HCT116 (cell line): ENCODE results near the gene VAV2. TPM values are rescaled to one million over a fixed set of nuclear protein-coding genes. Genes with fewer than 3 reads are reported as not detected.

ENCODE experiments used
- ATAC-seq: fragments of 200-7000 bp; cut with Tn5 transposase; 2 replicates; pipeline ENCODE4 v1.9.1; 2020; ENCODE audit warnings: mild to moderate bottlenecking, moderate library complexity
- BruUV-seq: library from RNA; stranded (reverse); fragments of 400-500 nt; replicated peaks from 2 replicates; lab custom pipeline; 2021; lab: Mats Ljungman, UMichigan
- CTCF ChIA-PET: fragments of 300-600 bp; sonication (Branson Sonifier 250); formaldehyde crosslinking; loops from one replicate; lab custom pipeline; 2021; ENCODE audit warnings: antibody characterized with exemption; lab: Charles Lee
- POLR2A ChIA-PET: fragments of 300-600, 350-600 bp; sonication (Branson Sonifier 250); formaldehyde crosslinking; loops from one replicate; lab custom pipeline; 2021; ENCODE audit warnings: antibody characterized with exemption; lab: Charles Lee
- RAD21 ChIA-PET, 2 experiments: fragments of 300-600 bp; sonication (Branson Sonifier 250); formaldehyde crosslinking; loops; one replicate each; lab custom pipeline; 2023; ENCODE audit warnings: low total read pairs in 2 of 2; ENCODE audit not compliant: uncharacterized antibody in 2 of 2, unreplicated experiment in 2 of 2, low non-redundant PET in 1 of 2; lab: Charles Lee
- DNase-seq: peaks from one replicate; pipeline ENCODE4 v3.0.0-alpha.2; 2010; ENCODE audit warnings: low read depth, low spot score
- H2AFZ ChIP-seq: fragments of 200-600 bp; shearing (Covaris generic), sonication (generic); 2 replicates; pipeline ENCODE4 v1.6.1; 2017; ENCODE audit warnings: low read depth, mixed run types, mixed read lengths, antibody characterized with exemption, low read length; ENCODE audit not compliant: poor library complexity, severe bottlenecking
- H3K27ac ChIP-seq: 2 replicates; pipeline ENCODE4 v1.5.1; 2012; ENCODE audit warnings: low read depth, low read length
- H3K27me3 ChIP-seq: fragments of 200-600 bp; sonication (generic); 2 replicates; pipeline ENCODE4 v1.6.1; 2016; ENCODE audit warnings: mixed run types, low read length, mixed read lengths; ENCODE audit not compliant: insufficient read depth
- H3K36me3 ChIP-seq, 2 experiments: fragments of 200-500 bp in 1 of 2; fragments of 200-600 bp in 1 of 2; sonication (Bioruptor generic) in 1 of 2; sonication (generic) in 1 of 2; 2 replicates each; pipeline versions ENCODE4 v1.5.1 to v1.6.1; 2014 to 2016; ENCODE audit warnings: low read length in 2 of 2, inconsistent platforms in 1 of 2, mixed read lengths in 1 of 2, mixed run types in 1 of 2; ENCODE audit not compliant: insufficient read depth in 2 of 2, control insufficient read depth in 1 of 2
- H3K4me1 ChIP-seq, 2 experiments: fragments of 200-600 bp in 1 of 2; sonication (generic) in 1 of 2; 2 replicates each; pipeline versions ENCODE4 v1.5.1 to v1.6.1; 2012 to 2017; ENCODE audit warnings: low read length in 2 of 2, inconsistent platforms in 1 of 2, mild to moderate bottlenecking in 1 of 2, mixed read lengths in 1 of 2, mixed run types in 1 of 2, moderate library complexity in 1 of 2; ENCODE audit not compliant: insufficient read depth in 2 of 2, control insufficient read depth in 1 of 2
- H3K4me2 ChIP-seq: fragments of 200-600 bp; sonication (generic); 2 replicates; pipeline ENCODE4 v1.6.1; 2017; ENCODE audit warnings: mixed run types, low read length, mixed read lengths
- H3K4me3 ChIP-seq, 2 experiments: fragments of 200-600 bp in 1 of 2; sonication (generic) in 1 of 2; replicated peaks in 1 of 2; 2 replicates each; pipeline ENCODE4 v1.5.1; 2011 to 2016; ENCODE audit warnings: low read length in 2 of 2, control low read depth in 1 of 2, low read depth in 1 of 2, mild to moderate bottlenecking in 1 of 2, mixed read lengths in 1 of 2, mixed run types in 1 of 2
- H3K79me2 ChIP-seq: fragments of 200-600 bp; sonication (generic); 2 replicates; pipeline ENCODE4 v1.6.1; 2017; ENCODE audit warnings: mild to moderate bottlenecking, mixed run types, low read length, moderate library complexity, mixed read lengths; ENCODE audit not compliant: insufficient read depth
- H3K9ac ChIP-seq: fragments of 200-600 bp; sonication (generic); 2 replicates; pipeline ENCODE4 v1.6.1; 2016; ENCODE audit warnings: low read length, mixed read lengths
- H3K9me2 ChIP-seq: fragments of 200-600 bp; sonication (generic), shearing (Covaris generic); 2 replicates; pipeline ENCODE4 v1.6.1; 2017; ENCODE audit warnings: mixed run types, mild to moderate bottlenecking, moderate library complexity; ENCODE audit not compliant: insufficient read depth
- H3K9me3 ChIP-seq, 2 experiments: fragments of 200-500 bp in 1 of 2; fragments of 200-600 bp in 1 of 2; sonication (Bioruptor generic) in 1 of 2; sonication (generic) in 1 of 2; 2 replicates each; pipeline ENCODE4 v1.6.1; 2014 to 2017; ENCODE audit warnings: low read length in 2 of 2, mixed read lengths in 2 of 2, inconsistent platforms in 1 of 2, low read depth in 1 of 2, mild to moderate bottlenecking in 1 of 2, mixed run types in 1 of 2, moderate library complexity in 1 of 2; ENCODE audit not compliant: control insufficient read depth in 1 of 2, insufficient read depth in 1 of 2
- H4K20me1 ChIP-seq: fragments of 200-600 bp; sonication (generic), shearing (Covaris generic); 2 replicates; pipeline ENCODE4 v1.6.1; 2017; ENCODE audit warnings: mixed run types, mild to moderate bottlenecking, moderate library complexity; ENCODE audit not compliant: insufficient read depth
- CBX3 ChIP-seq: IDR thresholded peaks from 2 replicates; pipeline ENCODE4 v1.6.1; 2012; ENCODE audit warnings: low read depth
- CEBPB ChIP-seq: IDR thresholded peaks from 2 replicates; pipeline ENCODE4 v1.6.1; 2012; ENCODE audit warnings: low read depth
- EGR1 ChIP-seq: IDR thresholded peaks from 2 replicates; pipeline ENCODE4 v1.6.1; 2012; ENCODE audit warnings: low read depth
- ELF1 ChIP-seq: IDR thresholded peaks from 2 replicates; pipeline ENCODE4 v1.6.1; 2012; ENCODE audit warnings: low read depth, borderline replicate concordance
- EZH2phosphoT487 ChIP-seq: fragments of 200-600 bp; IDR thresholded peaks from 2 replicates; pipeline ENCODE4 v1.6.1; 2018; ENCODE audit warnings: antibody characterized with exemption, borderline replicate concordance
- FOSL1 ChIP-seq: IDR thresholded peaks from 2 replicates; pipeline ENCODE4 v1.6.1; 2012; ENCODE audit warnings: low read depth
- JUND ChIP-seq: IDR thresholded peaks from 2 replicates; pipeline ENCODE4 v1.6.1; 2012
- POLR2A ChIP-seq: IDR thresholded peaks from 2 replicates; pipeline ENCODE4 v1.7.0; 2011; ENCODE audit warnings: borderline replicate concordance; ENCODE audit not compliant: insufficient read depth, insufficient read length; ENCODE audit errors: extremely low read depth
- POLR2AphosphoS5 ChIP-seq: IDR thresholded peaks from 2 replicates; pipeline ENCODE4 v1.6.1; 2011; ENCODE audit warnings: mild to moderate bottlenecking, low read depth, low read length, moderate library complexity
- RAD21 ChIP-seq: IDR thresholded peaks from 2 replicates; pipeline ENCODE4 v1.6.1; 2012; ENCODE audit warnings: low read depth, mild to moderate bottlenecking
- SIN3A ChIP-seq: IDR thresholded peaks from 2 replicates; pipeline ENCODE4 v1.6.1; 2012; ENCODE audit warnings: low read depth
- SP1 ChIP-seq: IDR thresholded peaks from 2 replicates; pipeline ENCODE4 v1.6.1; 2012; ENCODE audit warnings: low read depth
- SRF ChIP-seq: IDR thresholded peaks from 2 replicates; pipeline ENCODE4 v1.6.1; 2012; ENCODE audit warnings: low read depth
- ZNF274 ChIP-seq: fragments of 200-500 bp; sonication (Bioruptor generic); IDR thresholded peaks from 2 replicates; pipeline ENCODE4 v1.6.1; 2014; ENCODE audit warnings: mild to moderate bottlenecking, low read depth, low read length, inconsistent platforms
- intact Hi-C: fragments of 100-400 bp; cut with micrococcal nuclease; formaldehyde crosslinking; loops from 2 replicates; pipeline ENCODE4 v1.10.0; 2022
- total RNA-seq: library from RNA; stranded (reverse); gene quantifications from one replicate; pipeline ENCODE4 v1.2.1, GENCODE V29; 2021; ENCODE audit not compliant: unreplicated experiment
- TF ChIP-seq, protein P1 (sequence below): IDR thresholded peaks from 2 replicates; pipeline ENCODE4 v1.6.1; 2012
- TF ChIP-seq, protein P2 (sequence below), 3 experiments: fragments of 200-600 bp in 1 of 3; sonication (generic) in 1 of 3; IDR thresholded peaks in 2 of 3; conservative IDR thresholded peaks in 1 of 3; 2 replicates each; pipeline ENCODE4 v1.5.1; 2012 to 2017; ENCODE audit warnings: low read depth in 2 of 3, low read length in 2 of 3, antibody characterized with exemption in 1 of 3, borderline replicate concordance in 1 of 3, control low read depth in 1 of 3, mild to moderate bottlenecking in 1 of 3, mixed read lengths in 1 of 3, mixed run types in 1 of 3, moderate library complexity in 1 of 3; ENCODE audit not compliant: insufficient read depth in 1 of 3
- TF ChIP-seq, protein P3 (sequence below): IDR thresholded peaks from 2 replicates; pipeline ENCODE4 v1.6.1; 2012; ENCODE audit warnings: low read depth
- TF ChIP-seq, protein P4 (sequence below): IDR thresholded peaks from 2 replicates; pipeline ENCODE4 v1.6.1; 2011; ENCODE audit warnings: mild to moderate bottlenecking, low read length, moderate library complexity; ENCODE audit not compliant: insufficient replicate concordance; ENCODE audit errors: extremely low read depth

VAV2 gene
- total RNA-seq, 1 experiment from 2014 or later, result 33.2 TPM

DNA sequence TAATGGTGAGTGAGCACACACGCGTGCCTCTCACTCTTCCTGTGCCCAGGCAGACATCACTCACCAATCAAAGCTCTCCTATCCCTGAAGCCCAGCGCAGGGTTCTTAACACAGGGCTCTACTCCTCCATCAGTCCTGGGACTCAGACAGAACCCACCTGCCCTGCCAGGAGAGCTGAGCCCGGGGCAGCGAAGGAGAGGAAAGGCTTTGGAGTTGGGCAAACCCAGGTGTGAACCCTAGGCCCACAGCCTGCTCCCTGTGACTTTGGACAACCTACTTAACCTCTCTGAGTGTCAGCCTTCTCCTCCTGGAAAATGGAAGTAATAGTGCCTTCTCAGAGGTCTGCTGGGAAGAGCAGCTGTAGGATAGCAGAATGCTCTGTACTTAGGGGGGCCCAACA, 155.3 kb downstream of the VAV2 start (continued):
- TF ChIP-seq, protein P1, sequence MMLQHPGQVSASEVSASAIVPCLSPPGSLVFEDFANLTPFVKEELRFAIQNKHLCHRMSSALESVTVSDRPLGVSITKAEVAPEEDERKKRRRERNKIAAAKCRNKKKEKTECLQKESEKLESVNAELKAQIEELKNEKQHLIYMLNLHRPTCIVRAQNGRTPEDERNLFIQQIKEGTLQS, result no peak
- TF ChIP-seq, all 23 proteins: peak for 0

DNA sequence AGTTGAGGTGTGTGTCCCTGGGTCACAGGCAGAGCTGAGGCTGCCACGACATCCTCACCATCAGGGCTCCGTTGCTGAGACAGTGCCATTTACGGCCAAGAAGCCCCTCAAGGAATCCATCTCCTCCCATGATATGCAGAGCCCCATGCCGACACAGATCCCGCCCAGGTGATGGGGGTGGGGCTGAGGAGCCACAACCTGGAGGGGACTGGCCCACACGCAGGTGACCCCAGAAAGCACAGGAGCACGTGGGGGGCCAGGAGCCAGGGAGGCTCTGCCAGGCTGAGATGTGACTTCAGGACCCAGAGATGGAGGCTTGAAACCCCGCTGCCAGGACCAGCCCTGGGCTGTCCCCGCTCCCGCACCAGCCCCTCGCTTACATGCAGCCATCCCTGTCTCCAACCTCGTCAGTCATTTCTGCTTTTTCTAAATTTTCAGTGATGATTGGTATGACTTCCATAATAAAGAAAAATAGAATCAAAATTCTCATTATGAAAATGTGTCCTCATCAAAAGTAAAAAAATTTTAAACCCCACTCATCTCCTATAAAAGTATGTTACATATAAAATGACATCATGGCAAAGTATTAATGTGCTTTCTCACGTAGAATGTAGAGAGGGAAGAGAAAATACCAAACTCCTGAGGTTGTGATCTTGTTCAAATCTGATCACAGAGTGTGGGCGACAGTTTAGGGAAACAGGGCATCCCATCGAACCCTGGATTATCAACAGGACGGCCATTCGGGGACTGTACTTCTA, 155.9 kb downstream of the VAV2 start:
- no peak overlapping the region for H3K4me3 ChIP-seq
- no TSS peak for BruUV-seq
- H3K27ac ChIP-seq, result no peak overlapping the region
- no peak overlapping the region for H3K4me2 ChIP-seq
- RAD21 ChIA-PET, result no interaction called here
- no peak overlapping the region for H2AFZ ChIP-seq
- CTCF ChIA-PET, result no interaction called here
- no peaks in the 10 kb centered on the region for H3K27me3 ChIP-seq
- H3K79me2 ChIP-seq, result no peaks in the 10 kb centered on the region
- DNase-seq, result no peak
- intact Hi-C loops, result no loop called here
- H3K9me3 ChIP-seq, result no peaks in the 10 kb centered on the region
- POLR2A ChIA-PET, result no interaction called here
- no peak for ATAC-seq
- TF ChIP-seq SP1 (no peak), EZH2phosphoT487 (no peak), POLR2A (no peak), FOSL1 (no peak), POLR2AphosphoS5 (no peak), CEBPB (no peak), EGR1 (no peak), ELF1 (no peak), JUND (no peak), RAD21 (no peak), SRF (no peak), ZNF274 (no peak), CBX3 (no peak), SIN3A (no peak)
- TF ChIP-seq, protein P2, sequence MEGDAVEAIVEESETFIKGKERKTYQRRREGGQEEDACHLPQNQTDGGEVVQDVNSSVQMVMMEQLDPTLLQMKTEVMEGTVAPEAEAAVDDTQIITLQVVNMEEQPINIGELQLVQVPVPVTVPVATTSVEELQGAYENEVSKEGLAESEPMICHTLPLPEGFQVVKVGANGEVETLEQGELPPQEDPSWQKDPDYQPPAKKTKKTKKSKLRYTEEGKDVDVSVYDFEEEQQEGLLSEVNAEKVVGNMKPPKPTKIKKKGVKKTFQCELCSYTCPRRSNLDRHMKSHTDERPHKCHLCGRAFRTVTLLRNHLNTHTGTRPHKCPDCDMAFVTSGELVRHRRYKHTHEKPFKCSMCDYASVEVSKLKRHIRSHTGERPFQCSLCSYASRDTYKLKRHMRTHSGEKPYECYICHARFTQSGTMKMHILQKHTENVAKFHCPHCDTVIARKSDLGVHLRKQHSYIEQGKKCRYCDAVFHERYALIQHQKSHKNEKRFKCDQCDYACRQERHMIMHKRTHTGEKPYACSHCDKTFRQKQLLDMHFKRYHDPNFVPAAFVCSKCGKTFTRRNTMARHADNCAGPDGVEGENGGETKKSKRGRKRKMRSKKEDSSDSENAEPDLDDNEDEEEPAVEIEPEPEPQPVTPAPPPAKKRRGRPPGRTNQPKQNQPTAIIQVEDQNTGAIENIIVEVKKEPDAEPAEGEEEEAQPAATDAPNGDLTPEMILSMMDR (IDR thresholded peaks at IDR 0.05 in 2 of 3, conservative IDR thresholded peaks at IDR 0.05 in 1 of 3; ENCODE audit: borderline replicate concordance in 1 of 3, insufficient read depth in 1 of 3, low read depth in 2 of 3, low read length in 2 of 3), result no peak
- TF ChIP-seq, protein P3, sequence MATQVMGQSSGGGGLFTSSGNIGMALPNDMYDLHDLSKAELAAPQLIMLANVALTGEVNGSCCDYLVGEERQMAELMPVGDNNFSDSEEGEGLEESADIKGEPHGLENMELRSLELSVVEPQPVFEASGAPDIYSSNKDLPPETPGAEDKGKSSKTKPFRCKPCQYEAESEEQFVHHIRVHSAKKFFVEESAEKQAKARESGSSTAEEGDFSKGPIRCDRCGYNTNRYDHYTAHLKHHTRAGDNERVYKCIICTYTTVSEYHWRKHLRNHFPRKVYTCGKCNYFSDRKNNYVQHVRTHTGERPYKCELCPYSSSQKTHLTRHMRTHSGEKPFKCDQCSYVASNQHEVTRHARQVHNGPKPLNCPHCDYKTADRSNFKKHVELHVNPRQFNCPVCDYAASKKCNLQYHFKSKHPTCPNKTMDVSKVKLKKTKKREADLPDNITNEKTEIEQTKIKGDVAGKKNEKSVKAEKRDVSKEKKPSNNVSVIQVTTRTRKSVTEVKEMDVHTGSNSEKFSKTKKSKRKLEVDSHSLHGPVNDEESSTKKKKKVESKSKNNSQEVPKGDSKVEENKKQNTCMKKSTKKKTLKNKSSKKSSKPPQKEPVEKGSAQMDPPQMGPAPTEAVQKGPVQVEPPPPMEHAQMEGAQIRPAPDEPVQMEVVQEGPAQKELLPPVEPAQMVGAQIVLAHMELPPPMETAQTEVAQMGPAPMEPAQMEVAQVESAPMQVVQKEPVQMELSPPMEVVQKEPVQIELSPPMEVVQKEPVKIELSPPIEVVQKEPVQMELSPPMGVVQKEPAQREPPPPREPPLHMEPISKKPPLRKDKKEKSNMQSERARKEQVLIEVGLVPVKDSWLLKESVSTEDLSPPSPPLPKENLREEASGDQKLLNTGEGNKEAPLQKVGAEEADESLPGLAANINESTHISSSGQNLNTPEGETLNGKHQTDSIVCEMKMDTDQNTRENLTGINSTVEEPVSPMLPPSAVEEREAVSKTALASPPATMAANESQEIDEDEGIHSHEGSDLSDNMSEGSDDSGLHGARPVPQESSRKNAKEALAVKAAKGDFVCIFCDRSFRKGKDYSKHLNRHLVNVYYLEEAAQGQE, result no peak
- TF ChIP-seq, protein P4, sequence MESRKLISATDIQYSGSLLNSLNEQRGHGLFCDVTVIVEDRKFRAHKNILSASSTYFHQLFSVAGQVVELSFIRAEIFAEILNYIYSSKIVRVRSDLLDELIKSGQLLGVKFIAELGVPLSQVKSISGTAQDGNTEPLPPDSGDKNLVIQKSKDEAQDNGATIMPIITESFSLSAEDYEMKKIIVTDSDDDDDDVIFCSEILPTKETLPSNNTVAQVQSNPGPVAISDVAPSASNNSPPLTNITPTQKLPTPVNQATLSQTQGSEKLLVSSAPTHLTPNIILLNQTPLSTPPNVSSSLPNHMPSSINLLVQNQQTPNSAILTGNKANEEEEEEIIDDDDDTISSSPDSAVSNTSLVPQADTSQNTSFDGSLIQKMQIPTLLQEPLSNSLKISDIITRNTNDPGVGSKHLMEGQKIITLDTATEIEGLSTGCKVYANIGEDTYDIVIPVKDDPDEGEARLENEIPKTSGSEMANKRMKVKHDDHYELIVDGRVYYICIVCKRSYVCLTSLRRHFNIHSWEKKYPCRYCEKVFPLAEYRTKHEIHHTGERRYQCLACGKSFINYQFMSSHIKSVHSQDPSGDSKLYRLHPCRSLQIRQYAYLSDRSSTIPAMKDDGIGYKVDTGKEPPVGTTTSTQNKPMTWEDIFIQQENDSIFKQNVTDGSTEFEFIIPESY, result no peak
- TF ChIP-seq, all 23 proteins: peak for 0
- Histone ChIP-seq H3K36me3 (no peaks in the 10 kb centered on the region), H3K9ac (no peak overlapping the region), H3K4me1 (no peaks in the 10 kb centered on the region), H3K9me2 (no peaks in the 10 kb centered on the region), H4K20me1 (no peaks in the 10 kb centered on the region)
